22Rv1 (cell line): ENCODE results near the gene TMEM170B.

Experiments used
- H3K27ac ChIP-seq: fragments of 450-650 bp; 2 replicates; pipeline ENCODE4 v1.5.1; 2017
- CTCF ChIP-seq: fragments of 450-650 bp; IDR thresholded peaks from 2 replicates; pipeline ENCODE4 v1.5.1; 2017; ENCODE audit warnings: mild to moderate bottlenecking
- ZFX ChIP-seq: fragments of 450-650 bp; IDR thresholded peaks from 2 replicates; pipeline ENCODE4 v1.6.1; 2017; ENCODE audit warnings: antibody characterized with exemption, borderline replicate concordance

The TMEM170B gene

GRCh38 chr6:11632231-11632630 lies 94.7 kb downstream of the TMEM170B start:
- no peak for TF ChIP-seq CTCF
- TF ChIP-seq ZFX, result no peak
- H3K27ac ChIP-seq, result no peak overlapping the region

GRCh38 chr6:11632795-11633511 lies 95.4 kb downstream of the TMEM170B start:
- TF ChIP-seq CTCF (no peak), ZFX (no peak)
- no peak overlapping the region for H3K27ac ChIP-seq
